ENCODE data around the gene FOSB.

FOSB gene

DNA sequence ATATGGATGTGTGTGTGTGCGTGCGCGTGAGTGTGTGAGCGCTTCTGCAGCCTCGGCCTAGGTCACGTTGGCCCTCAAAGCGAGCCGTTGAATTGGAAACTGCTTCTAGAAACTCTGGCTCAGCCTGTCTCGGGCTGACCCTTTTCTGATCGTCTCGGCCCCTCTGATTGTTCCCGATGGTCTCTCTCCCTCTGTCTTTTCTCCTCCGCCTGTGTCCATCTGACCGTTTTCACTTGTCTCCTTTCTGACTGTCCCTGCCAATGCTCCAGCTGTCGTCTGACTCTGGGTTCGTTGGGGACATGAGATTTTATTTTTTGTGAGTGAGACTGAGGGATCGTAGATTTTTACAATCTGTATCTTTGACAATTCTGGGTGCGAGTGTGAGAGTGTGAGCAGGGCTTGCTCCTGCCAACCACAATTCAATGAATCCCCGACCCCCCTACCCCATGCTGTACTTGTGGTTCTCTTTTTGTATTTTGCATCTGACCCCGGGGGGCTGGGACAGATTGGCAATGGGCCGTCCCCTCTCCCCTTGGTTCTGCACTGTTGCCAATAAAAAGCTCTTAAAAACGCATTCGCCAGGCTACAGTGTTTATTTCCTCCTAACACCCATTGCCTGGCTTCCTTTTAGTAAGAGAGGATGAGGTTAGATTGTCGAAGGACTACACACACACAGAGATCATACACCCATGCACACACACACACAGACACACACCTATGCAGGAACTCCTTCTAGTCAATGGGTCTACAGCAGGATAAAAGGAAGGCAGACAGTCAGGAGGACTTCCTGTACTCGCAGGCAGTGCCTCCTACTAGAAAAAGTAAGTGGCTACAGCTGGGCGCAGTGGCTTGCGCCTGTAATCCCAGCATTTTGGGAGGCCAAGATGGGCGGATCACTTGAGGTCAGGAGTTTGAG lies 7.1 kb downstream of the FOSB start:
- H3K27ac ChIP-seq (ENCODE audit: low read depth, low read length): no peak overlapping the region
- no peaks in the 10 kb centered on the region for H3K36me3 ChIP-seq (ENCODE audit: control insufficient read depth, insufficient read depth, low read length)
- H3K9me3 ChIP-seq (ENCODE audit: control insufficient read depth, insufficient read depth, low read depth, low read length): no peaks in the 10 kb centered on the region
- peaks cover 29% of the 10 kb centered on the region for H3K4me1 ChIP-seq (ENCODE audit: control insufficient read depth, insufficient read depth, low read length)
- peaks cover 14% of the 10 kb centered on the region for H3K27me3 ChIP-seq (ENCODE audit: control insufficient read depth, insufficient read depth, low read length)
- no peak overlapping the region for H3K4me3 ChIP-seq (ENCODE audit: low read depth, low read length)
- no peak overlapping the region for H3K9ac ChIP-seq (ENCODE audit: low read length)

DNA sequence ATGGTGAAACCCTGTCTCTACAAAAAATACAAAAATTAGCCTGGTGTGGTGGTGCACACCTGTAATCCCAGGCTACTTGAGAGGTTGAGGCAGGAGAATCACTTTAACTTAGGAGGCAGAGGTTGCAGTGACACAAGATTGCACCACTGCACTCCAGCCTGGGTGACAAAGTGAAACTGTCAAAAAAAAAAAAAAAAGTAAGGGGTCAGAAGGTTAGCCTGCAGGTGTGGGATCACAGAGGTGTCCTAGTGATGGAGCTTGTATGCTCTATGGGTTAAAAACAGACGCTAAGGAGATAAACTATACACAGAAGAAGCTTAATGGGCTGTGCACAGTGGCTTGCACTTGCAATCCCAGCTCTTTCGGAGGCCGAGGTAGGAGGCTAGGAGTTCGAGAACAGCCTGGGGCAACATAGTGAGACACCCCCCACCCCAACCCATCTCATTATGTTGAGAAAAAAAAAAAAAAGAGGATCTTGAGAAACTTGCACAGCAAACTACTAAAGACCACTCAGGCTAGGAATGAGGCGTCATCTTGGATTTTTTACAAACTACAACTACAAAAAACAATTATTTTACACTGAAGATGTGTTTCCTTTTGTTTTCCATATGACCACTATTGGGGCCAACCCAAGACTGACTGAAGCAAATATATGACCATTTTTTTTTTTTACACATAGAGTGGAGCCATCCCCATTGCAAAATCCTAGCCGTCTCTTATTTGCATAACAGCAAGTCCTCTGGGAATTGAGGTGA lies 7.9 kb downstream of the FOSB start:
- no peak overlapping the region for H3K9ac ChIP-seq (ENCODE audit: low read length)
- H3K9me3 ChIP-seq (ENCODE audit: control insufficient read depth, insufficient read depth, low read depth, low read length): no peaks in the 10 kb centered on the region
- H3K4me1 ChIP-seq (ENCODE audit: control insufficient read depth, insufficient read depth, low read length): peaks cover 25% of the 10 kb centered on the region
- H3K27ac ChIP-seq (ENCODE audit: low read depth, low read length): no peak overlapping the region
- no peak overlapping the region for H3K4me3 ChIP-seq (ENCODE audit: low read depth, low read length)
- no peaks in the 10 kb centered on the region for H3K36me3 ChIP-seq (ENCODE audit: control insufficient read depth, insufficient read depth, low read length)
- H3K27me3 ChIP-seq (ENCODE audit: control insufficient read depth, insufficient read depth, low read length): peaks cover 14% of the 10 kb centered on the region

GRCh38 chr19:45476304-45476703 lies 8.5 kb downstream of the FOSB start:
- Histone ChIP-seq H3K36me3 (ENCODE audit: control insufficient read depth, insufficient read depth, low read length) (no peaks in the 10 kb centered on the region), H3K9me3 (ENCODE audit: control insufficient read depth, insufficient read depth, low read depth, low read length) (no peaks in the 10 kb centered on the region), H3K4me3 (ENCODE audit: low read depth, low read length) (no peak overlapping the region), H3K27me3 (ENCODE audit: control insufficient read depth, insufficient read depth, low read length) (peaks cover 14% of the 10 kb centered on the region), H3K4me1 (ENCODE audit: control insufficient read depth, insufficient read depth, low read length) (peaks cover 25% of the 10 kb centered on the region), H3K27ac (ENCODE audit: low read depth, low read length) (no peak overlapping the region), H3K9ac (ENCODE audit: low read length) (no peak overlapping the region)

DNA sequence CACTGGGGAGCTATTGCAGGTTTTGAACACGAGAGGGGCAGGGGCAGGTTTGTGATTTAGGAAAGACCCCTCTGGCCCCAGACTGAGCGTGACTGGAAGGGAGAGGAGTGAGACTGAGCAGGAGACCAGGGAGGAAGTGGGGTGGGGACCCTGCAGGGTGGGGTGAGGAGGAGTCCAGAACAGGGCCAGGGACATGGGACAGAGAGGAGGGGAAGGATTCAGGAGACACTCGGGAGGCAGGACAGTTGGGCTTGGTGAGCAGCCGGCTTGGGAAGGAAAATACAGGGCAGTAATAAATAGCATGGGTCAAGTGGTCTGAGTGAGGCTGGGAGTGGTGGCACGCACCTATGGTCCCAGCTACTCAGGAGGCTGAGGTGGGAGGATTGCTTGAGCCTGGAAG lies 9.4 kb downstream of the FOSB start:
- peaks cover 8% of the 10 kb centered on the region for H3K27me3 ChIP-seq (ENCODE audit: control insufficient read depth, insufficient read depth, low read length)
- no peaks in the 10 kb centered on the region for H3K36me3 ChIP-seq (ENCODE audit: control insufficient read depth, insufficient read depth, low read length)
- H3K27ac ChIP-seq (ENCODE audit: low read depth, low read length): no peak overlapping the region
- no peak overlapping the region for H3K9ac ChIP-seq (ENCODE audit: low read length)
- H3K4me3 ChIP-seq (ENCODE audit: low read depth, low read length): no peak overlapping the region
- H3K4me1 ChIP-seq (ENCODE audit: control insufficient read depth, insufficient read depth, low read length): peaks cover 24% of the 10 kb centered on the region
- no peaks in the 10 kb centered on the region for H3K9me3 ChIP-seq (ENCODE audit: control insufficient read depth, insufficient read depth, low read depth, low read length)

- Histone ChIP-seq H3K9me3 (ENCODE audit: control insufficient read depth, insufficient read depth, low read depth, low read length) (no peaks in the 10 kb centered on the region), H3K4me3 (ENCODE audit: low read depth, low read length) (peak overlapping the region; percentile 78), H3K9ac (ENCODE audit: low read length) (peak overlapping the region; percentile 98), H3K4me1 (ENCODE audit: control insufficient read depth, insufficient read depth, low read length) (peaks cover 17% of the 10 kb centered on the region), H3K27ac (ENCODE audit: low read depth, low read length) (no peak overlapping the region), H3K27me3 (ENCODE audit: control insufficient read depth, insufficient read depth, low read length) (peaks cover 1% of the 10 kb centered on the region), H3K36me3 (ENCODE audit: control insufficient read depth, insufficient read depth, low read length) (no peaks in the 10 kb centered on the region)
These were observed 10.1 kb downstream of the FOSB start for GRCh38 chr19:45477713-45478453.

DNA sequence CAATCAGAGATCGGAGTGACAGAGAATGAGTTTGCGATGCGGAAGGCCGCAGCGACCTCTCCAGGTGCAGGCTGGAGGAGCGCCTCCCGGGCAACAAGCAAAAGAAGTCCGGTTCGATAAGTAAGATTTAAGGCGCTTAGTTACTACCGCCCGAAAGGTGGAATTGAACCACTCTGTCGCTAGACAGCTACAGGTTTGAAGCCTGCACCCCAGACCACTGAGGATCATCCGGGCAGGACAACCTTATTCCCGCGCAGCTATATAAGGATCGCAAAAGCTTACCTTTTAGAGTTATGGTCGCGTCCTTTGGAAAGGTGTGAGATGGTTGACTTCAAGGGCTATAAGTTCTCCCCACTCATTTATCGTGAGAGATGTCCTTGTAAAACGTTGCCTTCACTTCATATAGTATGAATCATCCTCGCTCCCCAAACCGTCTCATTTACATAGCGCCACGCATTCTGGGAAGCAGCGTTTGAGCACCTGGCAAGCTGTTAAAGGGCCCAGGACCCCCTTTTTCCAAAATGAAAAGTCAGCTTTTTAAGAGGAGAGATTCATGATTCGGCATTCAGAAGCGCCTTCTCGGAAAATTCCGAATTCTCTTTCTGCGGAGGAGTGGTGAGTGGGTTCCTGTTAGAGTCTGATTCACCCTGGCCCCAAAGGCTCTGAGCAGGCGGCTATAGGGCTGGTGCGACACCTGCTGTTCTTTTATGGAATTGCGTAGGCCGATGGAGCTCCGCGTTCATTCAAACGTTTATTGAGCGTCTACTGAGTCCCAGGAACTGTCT lies 10.8 kb downstream of the FOSB start:
- peaks cover 12% of the 10 kb centered on the region; the same call in 1 of the 2 replicates for H3K4me1 ChIP-seq (ENCODE audit: control insufficient read depth, insufficient read depth, low read length)
- H3K27me3 ChIP-seq (ENCODE audit: control insufficient read depth, insufficient read depth, low read length): no peaks in the 10 kb centered on the region; the same call in 1 of the 2 replicates
- peak overlapping the region; percentile 98 for H3K9ac ChIP-seq (ENCODE audit: low read length)
- H3K27ac ChIP-seq (ENCODE audit: low read depth, low read length): peak overlapping the region; percentile 99
- peak overlapping the region; percentile 78 for H3K4me3 ChIP-seq (ENCODE audit: low read depth, low read length)
- no peaks in the 10 kb centered on the region for H3K9me3 ChIP-seq (ENCODE audit: control insufficient read depth, insufficient read depth, low read depth, low read length)
- no peaks in the 10 kb centered on the region for H3K36me3 ChIP-seq (ENCODE audit: control insufficient read depth, insufficient read depth, low read length)

DNA sequence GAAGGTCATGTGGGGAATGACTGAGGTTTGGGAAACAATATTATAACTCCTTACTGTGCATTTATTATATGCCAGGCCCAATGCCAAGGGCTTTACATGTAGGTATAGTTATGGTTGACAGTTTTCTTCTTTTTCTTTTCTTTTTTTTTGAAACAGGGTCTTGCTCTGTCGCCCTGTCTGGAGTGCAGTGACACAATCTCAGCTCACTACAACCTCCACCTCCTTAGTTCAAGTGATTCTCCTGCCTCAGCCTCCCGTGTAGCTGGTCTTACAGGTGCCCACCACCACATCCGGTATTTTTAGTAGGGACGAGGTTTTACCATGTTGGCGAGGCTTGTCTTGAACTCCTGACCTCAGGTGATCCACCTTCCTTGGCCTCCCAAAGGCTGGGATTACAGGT lies 15.2 kb downstream of the FOSB start:
- peaks cover 6% of the 10 kb centered on the region; the same call in 1 of the 2 replicates for H3K4me1 ChIP-seq (ENCODE audit: control insufficient read depth, insufficient read depth, low read length)
- H3K4me3 ChIP-seq (ENCODE audit: low read depth, low read length): no peak overlapping the region
- H3K9me3 ChIP-seq (ENCODE audit: control insufficient read depth, insufficient read depth, low read depth, low read length): no peaks in the 10 kb centered on the region
- 0 out of 2 replicates have a peak, but pooled peaks cover 3% of the 10 kb centered on the region for H3K36me3 ChIP-seq (ENCODE audit: control insufficient read depth, insufficient read depth, low read length)
- no peak overlapping the region for H3K27ac ChIP-seq (ENCODE audit: low read depth, low read length)
- H3K27me3 ChIP-seq (ENCODE audit: control insufficient read depth, insufficient read depth, low read length): no peaks in the 10 kb centered on the region
- no peak overlapping the region for H3K9ac ChIP-seq (ENCODE audit: low read length)

DNA sequence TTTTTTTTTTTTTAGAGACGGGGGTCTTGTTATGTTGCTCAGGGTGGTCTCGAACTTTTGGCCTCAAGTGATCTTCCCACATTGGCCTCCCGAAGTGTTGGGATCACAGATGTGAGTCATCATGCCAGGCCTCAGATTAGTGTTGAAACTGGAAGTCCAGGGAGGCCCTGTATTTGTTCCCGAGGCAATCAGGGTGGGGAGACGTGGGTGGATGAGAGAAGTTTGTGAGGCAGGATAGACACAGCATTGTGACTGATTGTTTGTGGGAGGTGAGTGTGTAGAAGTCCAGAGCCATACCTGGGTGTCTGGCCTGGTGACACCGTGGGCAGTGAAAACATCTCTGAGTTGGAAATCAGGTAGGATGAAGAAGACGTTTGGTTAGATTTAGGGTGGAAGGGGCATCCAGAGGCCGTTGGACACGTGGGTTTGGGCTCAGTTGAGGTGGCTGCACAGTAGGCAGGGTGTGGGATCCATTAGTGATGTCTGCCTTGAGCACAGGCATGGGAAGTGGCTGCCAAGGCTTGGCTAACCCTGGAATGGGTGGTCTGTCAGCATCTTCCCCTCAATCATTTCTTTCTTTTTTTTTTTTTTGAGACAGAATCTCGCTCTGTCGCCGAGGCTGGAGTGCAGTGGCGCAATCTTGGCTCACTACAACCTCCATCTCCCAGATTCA lies 16.6 kb downstream of the FOSB start:
- no peak overlapping the region for H3K27ac ChIP-seq (ENCODE audit: low read depth, low read length)

DNA sequence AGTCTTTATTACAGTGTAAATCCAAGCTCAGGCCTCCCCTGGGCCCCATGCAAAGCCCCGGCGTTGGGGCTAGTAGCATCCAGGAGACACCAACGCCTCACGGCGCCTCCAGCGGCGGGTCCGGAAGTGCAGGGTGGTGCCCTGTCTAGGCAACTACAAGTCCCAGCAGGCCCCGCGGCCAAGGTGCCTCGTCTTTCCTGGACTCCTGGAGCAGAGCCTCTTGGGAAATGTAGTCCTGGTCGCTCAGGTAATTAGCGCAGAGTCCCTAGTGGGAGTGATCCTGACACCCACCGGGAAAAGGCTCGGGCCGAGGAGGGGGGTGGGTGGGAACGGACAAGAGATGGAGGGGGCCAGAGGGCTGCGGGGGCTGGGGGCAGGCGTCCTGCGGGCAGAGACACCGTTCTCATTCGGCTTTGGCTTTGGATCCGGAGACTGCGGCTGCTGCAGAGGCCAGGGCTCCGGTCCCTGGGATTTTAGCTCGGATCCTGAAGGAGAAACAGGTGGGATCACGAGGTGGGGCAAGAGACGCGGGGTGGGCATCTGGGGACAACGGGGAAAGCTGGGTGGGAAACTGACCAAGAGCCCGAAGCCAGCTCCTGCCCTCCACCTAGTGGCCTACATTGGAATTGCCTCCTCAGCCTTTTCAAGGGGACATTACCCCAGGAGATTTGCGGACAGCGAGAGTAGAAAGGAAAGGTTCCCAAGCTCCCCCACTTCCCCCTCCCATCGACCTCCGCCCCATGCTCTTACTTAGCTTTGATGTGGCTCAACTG lies 17.7 kb downstream of the FOSB start:
- H3K27me3 ChIP-seq (ENCODE audit: control insufficient read depth, insufficient read depth, low read length): no peaks in the 10 kb centered on the region
- H3K4me3 ChIP-seq (ENCODE audit: low read depth, low read length): peak overlapping the region; percentile 58
- H3K36me3 ChIP-seq (ENCODE audit: control insufficient read depth, insufficient read depth, low read length): 0 out of 2 replicates have a peak, but pooled peaks cover 11% of the 10 kb centered on the region
- 0 out of 2 replicates have a peak, but pooled peaks cover 4% of the 10 kb centered on the region for H3K4me1 ChIP-seq (ENCODE audit: control insufficient read depth, insufficient read depth, low read length)
- H3K9me3 ChIP-seq (ENCODE audit: control insufficient read depth, insufficient read depth, low read depth, low read length): no peaks in the 10 kb centered on the region
- peak overlapping the region; percentile 35; the same call in 1 of the 2 replicates for H3K27ac ChIP-seq (ENCODE audit: low read depth, low read length)
- no peak overlapping the region for H3K9ac ChIP-seq (ENCODE audit: low read length)

More for the DNA sequence above, 16.6 kb downstream of the FOSB start:
- Histone ChIP-seq H3K36me3 (ENCODE audit: control insufficient read depth, insufficient read depth, low read length) (0 out of 2 replicates have a peak, but pooled peaks cover 11% of the 10 kb centered on the region), H3K9me3 (ENCODE audit: control insufficient read depth, insufficient read depth, low read depth, low read length) (no peaks in the 10 kb centered on the region), H3K4me1 (ENCODE audit: control insufficient read depth, insufficient read depth, low read length) (0 out of 2 replicates have a peak, but pooled peaks cover 4% of the 10 kb centered on the region), H3K27me3 (ENCODE audit: control insufficient read depth, insufficient read depth, low read length) (no peaks in the 10 kb centered on the region), H3K9ac (ENCODE audit: low read length) (no peak overlapping the region), H3K4me3 (ENCODE audit: low read depth, low read length) (no peak overlapping the region)

All from HUES6 (cell line).